Smooth muscle cell (in vitro differentiated cells): ENCODE data around the gene RASSF4. TPM values are rescaled to one million over a fixed set of nuclear protein-coding genes. Genes with fewer than 3 reads are reported as not detected.

Experiments
- DNase-seq: peaks from one replicate; lab custom pipeline; 2025; ENCODE audit not compliant: unreplicated experiment; lab: John Stamatoyannopoulos, UW
- H2AFZ ChIP-seq: fragments of 200-600 bp; sonication (generic); 2 replicates; pipeline ENCODE4 v1.6.0; 2016; ENCODE audit warnings: antibody characterized with exemption, low read depth, mild to moderate bottlenecking
- H3F3A ChIP-seq: fragments of 200-600 bp; sonication (generic); 2 replicates; pipeline ENCODE4 v1.6.0; 2017; ENCODE audit warnings: antibody characterized with exemption, low read depth
- H3K27ac ChIP-seq: fragments of 200-600 bp; sonication (generic); 2 replicates; pipeline ENCODE4 v1.5.1; 2016; ENCODE audit warnings: low read depth, mild to moderate bottlenecking
- H3K27me3 ChIP-seq: fragments of 200-600 bp; sonication (generic); 2 replicates; pipeline ENCODE4 v1.6.1; 2016; ENCODE audit warnings: low read depth, mild to moderate bottlenecking
- H3K36me3 ChIP-seq: fragments of 200-600 bp; sonication (generic); 2 replicates; pipeline ENCODE4 v1.5.1; 2016; ENCODE audit warnings: low read depth
- H3K4me1 ChIP-seq: fragments of 200-600 bp; sonication (generic); 2 replicates; pipeline ENCODE4 v1.5.1; 2016; ENCODE audit warnings: low read depth
- H3K4me2 ChIP-seq: fragments of 200-600 bp; sonication (generic); 2 replicates; pipeline ENCODE4 v1.6.0; 2016; ENCODE audit warnings: mild to moderate bottlenecking
- H3K4me3 ChIP-seq: fragments of 200-600 bp; sonication (generic); 2 replicates; pipeline ENCODE4 v1.5.1; 2016; ENCODE audit warnings: mild to moderate bottlenecking
- H3K79me2 ChIP-seq: fragments of 200-600 bp; sonication (generic); 2 replicates; pipeline ENCODE4 v1.6.0; 2016; ENCODE audit warnings: low read depth, mild to moderate bottlenecking
- H3K9ac ChIP-seq: fragments of 200-600 bp; sonication (generic); 2 replicates; pipeline ENCODE4 v1.6.0; 2016; ENCODE audit warnings: low read depth
- H3K9me3 ChIP-seq: fragments of 200-600 bp; sonication (generic); replicated peaks from 2 replicates; pipeline ENCODE4 v1.5.1; 2016; ENCODE audit warnings: low read depth
- H4K20me1 ChIP-seq: fragments of 200-600 bp; sonication (generic); 2 replicates; pipeline ENCODE4 v1.6.0; 2016; ENCODE audit warnings: low read depth
- WGBS: methylation state at CpG from one replicate; pipeline ENCODE4 v1.1.7; 2016; ENCODE audit warnings: low lambda C conversion rate; 5-methylcytosine and 5-hydroxymethylcytosine counted together
- polyA plus RNA-seq: library from polyadenylated mRNA; unstranded; fragments of >200 nt; fragmentation: Nextera tagmentation; extraction: Ambion mirVana; gene quantifications from 2 replicates; pipeline ENCODE4 v1.2.1, GENCODE V29; 2016
- total RNA-seq: library from RNA; depleted of rRNA; stranded (reverse); fragments of >200 nt; gene quantifications from 2 replicates; pipeline ENCODE4 v1.2.3, GENCODE V29; 2014
- TF ChIP-seq, protein P1 (sequence below): fragments of 200-600 bp; sonication (generic); IDR thresholded peaks from 2 replicates; pipeline ENCODE4 v1.5.1; 2017; ENCODE audit warnings: borderline replicate concordance, mild to moderate bottlenecking, antibody characterized with exemption; ENCODE audit not compliant: insufficient read depth, poor library complexity, severe bottlenecking

The RASSF4 gene
- total and polyA plus RNA-seq, 2 experiments from 2014 or later = 8.3 to 14.8 TPM

- H3K27me3 ChIP-seq = no peaks in the 10 kb centered on the region
- no peak overlapping the region for H3K27ac ChIP-seq
- no peaks in the 10 kb centered on the region for H3K79me2 ChIP-seq
- H3K9me3 ChIP-seq = no peaks in the 10 kb centered on the region
- no peak overlapping the region for H2AFZ ChIP-seq
- DNase-seq = no peak
- TF ChIP-seq, protein P1, sequence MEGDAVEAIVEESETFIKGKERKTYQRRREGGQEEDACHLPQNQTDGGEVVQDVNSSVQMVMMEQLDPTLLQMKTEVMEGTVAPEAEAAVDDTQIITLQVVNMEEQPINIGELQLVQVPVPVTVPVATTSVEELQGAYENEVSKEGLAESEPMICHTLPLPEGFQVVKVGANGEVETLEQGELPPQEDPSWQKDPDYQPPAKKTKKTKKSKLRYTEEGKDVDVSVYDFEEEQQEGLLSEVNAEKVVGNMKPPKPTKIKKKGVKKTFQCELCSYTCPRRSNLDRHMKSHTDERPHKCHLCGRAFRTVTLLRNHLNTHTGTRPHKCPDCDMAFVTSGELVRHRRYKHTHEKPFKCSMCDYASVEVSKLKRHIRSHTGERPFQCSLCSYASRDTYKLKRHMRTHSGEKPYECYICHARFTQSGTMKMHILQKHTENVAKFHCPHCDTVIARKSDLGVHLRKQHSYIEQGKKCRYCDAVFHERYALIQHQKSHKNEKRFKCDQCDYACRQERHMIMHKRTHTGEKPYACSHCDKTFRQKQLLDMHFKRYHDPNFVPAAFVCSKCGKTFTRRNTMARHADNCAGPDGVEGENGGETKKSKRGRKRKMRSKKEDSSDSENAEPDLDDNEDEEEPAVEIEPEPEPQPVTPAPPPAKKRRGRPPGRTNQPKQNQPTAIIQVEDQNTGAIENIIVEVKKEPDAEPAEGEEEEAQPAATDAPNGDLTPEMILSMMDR = no peak
- H3K36me3 ChIP-seq = no peaks in the 10 kb centered on the region
- no peaks in the 10 kb centered on the region for H3F3A ChIP-seq
- no peak overlapping the region for H3K9ac ChIP-seq
- peaks cover 29% of the 10 kb centered on the region for H3K4me1 ChIP-seq
- no peak overlapping the region for H3K4me3 ChIP-seq
- 96% methylated on average over 15 of the region's 15 CpGs for WGBS
- H3K4me2 ChIP-seq = no peak overlapping the region
- no peaks in the 10 kb centered on the region for H4K20me1 ChIP-seq
Measured at GRCh38 chr10:44984671-44985101, 25.1 kb downstream of the RASSF4 start.

- TF ChIP-seq, protein P1 = no peak
- Histone ChIP-seq H3K36me3 (no peaks in the 10 kb centered on the region), H3K27ac (no peak overlapping the region), H3K79me2 (no peaks in the 10 kb centered on the region), H3K27me3 (no peaks in the 10 kb centered on the region), H3F3A (no peaks in the 10 kb centered on the region), H3K4me1 (peaks cover 29% of the 10 kb centered on the region), H3K4me2 (no peak overlapping the region), H4K20me1 (no peaks in the 10 kb centered on the region), H3K9me3 (no peaks in the 10 kb centered on the region), H3K4me3 (no peak overlapping the region), H2AFZ (no peak overlapping the region), H3K9ac (no peak overlapping the region)
- no peak for DNase-seq
- 79% methylated on average over 9 of the region's 9 CpGs for WGBS
Measured at GRCh38 chr10:44985175-44985681, 25.6 kb downstream of the RASSF4 start.

GRCh38 chr10:44986179-44986578 is 26.6 kb downstream of the RASSF4 start:
- Histone ChIP-seq H3K9me3 (no peaks in the 10 kb centered on the region), H3K36me3 (no peaks in the 10 kb centered on the region), H3F3A (no peaks in the 10 kb centered on the region), H3K4me3 (no peak overlapping the region), H3K4me1 (peaks cover 29% of the 10 kb centered on the region), H3K27ac (no peak overlapping the region), H2AFZ (no peak overlapping the region), H4K20me1 (no peaks in the 10 kb centered on the region), H3K4me2 (no peak overlapping the region), H3K27me3 (no peaks in the 10 kb centered on the region), H3K9ac (no peak overlapping the region), H3K79me2 (no peaks in the 10 kb centered on the region)
- TF ChIP-seq, protein P1 = no peak
- DNase-seq = no peak
- 95% methylated on average over 3 of the region's 3 CpGs for WGBS

DNA sequence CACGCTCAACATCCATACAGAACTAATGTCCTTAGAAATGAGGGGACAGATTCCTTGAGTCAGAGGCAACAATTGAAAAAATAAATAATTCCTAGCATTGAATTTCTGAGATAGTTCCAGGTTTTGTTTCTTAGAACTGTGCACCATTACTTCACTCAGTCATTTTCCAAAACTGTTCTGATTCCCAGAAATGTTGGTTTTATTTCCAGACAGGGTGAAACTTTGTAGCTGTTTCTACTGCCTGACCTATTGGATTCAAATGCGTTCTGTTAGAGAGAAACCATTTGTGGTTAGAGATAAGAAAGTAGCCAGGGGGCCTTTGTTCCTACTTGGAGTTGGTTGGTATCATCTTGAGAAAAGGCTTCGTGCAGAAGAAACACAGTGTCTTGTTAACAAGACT is 27.1 kb downstream of the RASSF4 start:
- Histone ChIP-seq H3K9ac (no peak overlapping the region), H3K9me3 (no peaks in the 10 kb centered on the region), H3K79me2 (no peaks in the 10 kb centered on the region), H4K20me1 (no peaks in the 10 kb centered on the region), H3F3A (no peaks in the 10 kb centered on the region), H2AFZ (no peak overlapping the region), H3K27ac (no peak overlapping the region), H3K36me3 (no peaks in the 10 kb centered on the region), H3K4me1 (peaks cover 30% of the 10 kb centered on the region), H3K4me2 (no peak overlapping the region), H3K4me3 (no peak overlapping the region), H3K27me3 (no peaks in the 10 kb centered on the region)
- no peak for DNase-seq
- WGBS = 18% methylated on average over 3 of the region's 3 CpGs
- TF ChIP-seq, protein P1 = no peak
